Measurements from ENCODE around the gene MAPRE3. TPM values are rescaled to one million over a fixed set of nuclear protein-coding genes. Genes with fewer than 3 reads are reported as not detected.

Gene MAPRE3
- total and polyA plus RNA-seq, 9 of the 15 experiments (the other 6 are each of a cell fraction or from before 2014, with no cell fraction given): 0.70 to 43.2 (median 12.6) TPM

DNA sequence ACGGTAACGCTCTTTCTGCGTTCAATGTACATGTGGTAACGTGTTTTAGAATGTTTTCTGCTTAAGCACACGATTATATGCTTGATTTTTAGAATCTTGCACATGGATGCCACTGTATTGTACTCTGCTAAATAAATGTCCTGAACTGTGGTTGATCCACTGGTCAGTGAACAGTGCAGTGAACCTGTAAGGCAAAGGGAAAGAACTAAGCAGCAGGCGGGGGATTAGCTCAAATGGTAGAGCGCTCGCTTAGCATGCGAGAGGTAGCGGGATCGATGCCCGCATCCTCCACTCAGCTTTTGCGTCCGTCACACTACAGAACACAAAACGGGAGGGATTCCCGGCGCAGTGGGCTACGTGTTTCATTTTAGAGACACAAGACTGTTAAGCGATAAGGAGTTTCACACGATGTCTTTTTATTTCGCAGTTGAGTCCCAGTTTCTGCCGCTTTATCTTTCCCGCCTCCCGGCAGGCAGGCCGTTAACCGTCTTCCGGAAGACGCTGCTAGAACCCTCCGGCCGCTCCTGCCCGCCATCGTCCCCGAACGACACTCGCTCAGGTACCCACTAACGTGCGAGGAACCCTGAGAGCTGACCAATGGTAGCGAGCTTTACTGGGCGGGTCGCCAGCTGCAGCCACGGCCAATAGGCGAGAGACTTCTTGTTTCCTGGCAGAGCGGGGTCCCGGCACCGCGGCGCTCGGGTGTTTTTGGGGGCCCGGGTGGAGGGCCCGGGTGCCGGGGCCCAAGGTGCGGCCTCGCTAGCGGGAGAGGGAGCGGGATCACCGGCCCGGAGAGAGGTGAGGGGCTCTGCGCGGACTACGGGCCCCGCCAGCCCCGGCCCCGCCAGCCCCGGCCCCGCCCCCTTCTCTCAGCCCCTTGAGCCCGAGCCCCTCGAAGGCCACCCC lies 80.8 kb downstream of the MAPRE3 start, which contains the start of gene AGBL5 (continued):
- TF ChIP-seq, protein P1, sequence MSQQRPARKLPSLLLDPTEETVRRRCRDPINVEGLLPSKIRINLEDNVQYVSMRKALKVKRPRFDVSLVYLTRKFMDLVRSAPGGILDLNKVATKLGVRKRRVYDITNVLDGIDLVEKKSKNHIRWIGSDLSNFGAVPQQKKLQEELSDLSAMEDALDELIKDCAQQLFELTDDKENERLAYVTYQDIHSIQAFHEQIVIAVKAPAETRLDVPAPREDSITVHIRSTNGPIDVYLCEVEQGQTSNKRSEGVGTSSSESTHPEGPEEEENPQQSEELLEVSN (IDR thresholded peaks at IDR 0.05; ENCODE audit: borderline replicate concordance in 1 of 2, extremely low read depth in 1 of 2, insufficient read depth in 1 of 2, insufficient read length in 1 of 2, low read depth in 1 of 2, low read length in 1 of 2, poor library complexity in 1 of 2, severe bottlenecking in 1 of 2): peak; percentile 96 to 97
- TF ChIP-seq PBX2 (CRISPR knock-in tag; IDR thresholded peaks at IDR 0.05; ENCODE audit: low read depth) (no peak), PBX2 (tag; conservative IDR thresholded peaks at IDR 0.05; ENCODE audit: low read depth) (0 out of 2 replicates have a peak, but pooled peaks have one; percentile 10), TRIM24 (IDR thresholded peaks at IDR 0.05) (peak in 1 of 2 experiments; percentile 71; a peak in 2 of 4 replicates), GTF3C2 (IDR thresholded peaks at IDR 0.05; ENCODE audit: borderline replicate concordance, extremely low read depth, insufficient read length) (peak; percentile 95), MAFK (IDR thresholded peaks at IDR 0.05; ENCODE audit: low read length) (peak; percentile 47; the same call in 1 of the 2 replicates), ZNF511 (CRISPR knock-in tag; IDR thresholded peaks at IDR 0.05) (no peak; the same call in 1 of the 2 replicates), ZNF212 (CRISPR knock-in tag; IDR thresholded peaks at IDR 0.05) (no peak), ZNF140 (CRISPR knock-in tag; IDR thresholded peaks at IDR 0.05) (no peak), ZNF551 (CRISPR knock-in tag; IDR thresholded peaks at IDR 0.05) (no peak), ETV5 (CRISPR knock-in tag; IDR thresholded peaks at IDR 0.05; ENCODE audit: low read depth) (peak; percentile 72; the same call in 1 of the 2 replicates), PPARD (CRISPR knock-in tag; IDR thresholded peaks at IDR 0.05) (no peak), NELFE (IDR thresholded peaks at IDR 0.05; ENCODE audit: insufficient read depth, insufficient read length) (no peak), SRSF9 (IDR thresholded peaks at IDR 0.05; ENCODE audit: borderline replicate concordance, low read depth, low read length) (no peak), POLR2G (IDR thresholded peaks at IDR 0.05; ENCODE audit: low read depth, low read length) (peak; percentile 92), ZNF174 (CRISPR knock-in tag; IDR thresholded peaks at IDR 0.05) (no peak), NCOR1 (IDR thresholded peaks at IDR 0.05) (no peak), ZNF586 (CRISPR knock-in tag; conservative IDR thresholded peaks at IDR 0.05) (no peak)

All from K562 (cell line).